GM23338 (cell line): Measurements from ENCODE around the gene EARS2.

Experiments
- CREB1 ChIP-seq: fragments of 250-450 bp; sonication (Bioruptor Pico); IDR thresholded peaks from 2 replicates; pipeline ENCODE4 v1.5.0; 2020; ENCODE audit warnings: low read depth, mild to moderate bottlenecking, moderate library complexity
- CTCF ChIP-seq, 2 experiments: fragments of 200-600 bp in 1 of 2; sonication (generic) in 1 of 2; conservative IDR thresholded peaks; 2 replicates each; pipeline versions ENCODE4 v1.5.1 to v1.6.1; 2016 to 2017; ENCODE audit warnings: antibody characterized with exemption in 2 of 2, low read depth in 2 of 2, mild to moderate bottlenecking in 2 of 2, moderate library complexity in 1 of 2
- EZH2 ChIP-seq: fragments of 200-600 bp; sonication (generic); IDR thresholded peaks from one replicate; pipeline ENCODE4 v1.8.0; 2017; ENCODE audit warnings: antibody characterized with exemption, mild to moderate bottlenecking, low read depth; ENCODE audit not compliant: unreplicated experiment
- EZH2phosphoT487 ChIP-seq: fragments of 200-600 bp; sonication (generic); IDR thresholded peaks from one replicate; pipeline ENCODE4 v1.8.1; 2018; ENCODE audit warnings: antibody characterized with exemption; ENCODE audit not compliant: unreplicated experiment
- JUNB ChIP-seq: IDR thresholded peaks from one replicate; pipeline ENCODE4 v1.6.1; 2016; ENCODE audit warnings: antibody characterized with exemption; ENCODE audit not compliant: unreplicated experiment
- NANOG ChIP-seq: IDR thresholded peaks from 2 replicates; pipeline ENCODE4 v1.6.1; 2016; ENCODE audit warnings: antibody characterized with exemption, borderline replicate concordance
- POLR2AphosphoS5 ChIP-seq: IDR thresholded peaks from 2 replicates; pipeline ENCODE4 v1.6.1; 2016; ENCODE audit warnings: antibody characterized with exemption, low read depth
- REST ChIP-seq: IDR thresholded peaks from one replicate; pipeline ENCODE4 v1.6.1; 2018; ENCODE audit warnings: antibody characterized with exemption; ENCODE audit not compliant: unreplicated experiment
- STAT1 ChIP-seq: IDR thresholded peaks from one replicate; pipeline ENCODE4 v1.6.1; 2016; ENCODE audit warnings: antibody characterized with exemption; ENCODE audit not compliant: unreplicated experiment
- ZNF331 ChIP-seq: fragments of 250-450 bp; sonication (Bioruptor Pico); IDR thresholded peaks from 2 replicates; pipeline ENCODE4 v1.5.0; 2020; ENCODE audit warnings: low read depth, mild to moderate bottlenecking, moderate library complexity
- ZNF462 ChIP-seq: fragments of 250-450 bp; sonication (Bioruptor Pico); IDR thresholded peaks from 2 replicates; pipeline ENCODE4 v1.5.0; 2020; ENCODE audit warnings: mild to moderate bottlenecking, moderate library complexity

- TF ChIP-seq CTCF (conservative IDR thresholded peaks at IDR 0.05; ENCODE audit: low read depth in 2 of 2) (no peak), POLR2AphosphoS5 (no peak), NANOG (no peak), REST (no peak), JUNB (no peak), EZH2phosphoT487 (no peak), EZH2 (no peak), CREB1 (CRISPR knock-in tag) (no peak), ZNF462 (no peak), STAT1 (no peak), ZNF331 (CRISPR knock-in tag) (no peak)
These were observed 57.3 kb downstream of the EARS2 start for GRCh38 chr16:23499801-23500200.
